ENCODE measurements around the gene PARD3.

DNA sequence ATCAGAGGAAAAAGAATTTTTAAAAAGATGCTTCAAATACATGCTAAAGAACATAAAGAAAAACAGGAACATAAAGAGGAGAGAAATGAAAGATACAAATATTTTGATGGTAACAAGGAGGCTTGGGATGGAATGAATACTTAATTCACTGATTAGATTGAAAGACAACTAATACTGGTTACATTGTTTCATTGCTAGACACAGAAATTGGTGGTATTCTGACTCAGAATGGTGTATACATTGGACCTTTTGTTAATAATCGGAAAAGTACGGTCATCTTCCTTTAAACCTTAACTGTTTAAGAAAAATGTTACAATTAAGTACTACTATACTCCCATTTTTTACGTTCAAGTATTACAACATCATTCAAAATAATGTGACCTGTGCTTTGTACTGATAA is 567.5 kb downstream of the PARD3 start:
- TF ChIP-seq, protein P1, sequence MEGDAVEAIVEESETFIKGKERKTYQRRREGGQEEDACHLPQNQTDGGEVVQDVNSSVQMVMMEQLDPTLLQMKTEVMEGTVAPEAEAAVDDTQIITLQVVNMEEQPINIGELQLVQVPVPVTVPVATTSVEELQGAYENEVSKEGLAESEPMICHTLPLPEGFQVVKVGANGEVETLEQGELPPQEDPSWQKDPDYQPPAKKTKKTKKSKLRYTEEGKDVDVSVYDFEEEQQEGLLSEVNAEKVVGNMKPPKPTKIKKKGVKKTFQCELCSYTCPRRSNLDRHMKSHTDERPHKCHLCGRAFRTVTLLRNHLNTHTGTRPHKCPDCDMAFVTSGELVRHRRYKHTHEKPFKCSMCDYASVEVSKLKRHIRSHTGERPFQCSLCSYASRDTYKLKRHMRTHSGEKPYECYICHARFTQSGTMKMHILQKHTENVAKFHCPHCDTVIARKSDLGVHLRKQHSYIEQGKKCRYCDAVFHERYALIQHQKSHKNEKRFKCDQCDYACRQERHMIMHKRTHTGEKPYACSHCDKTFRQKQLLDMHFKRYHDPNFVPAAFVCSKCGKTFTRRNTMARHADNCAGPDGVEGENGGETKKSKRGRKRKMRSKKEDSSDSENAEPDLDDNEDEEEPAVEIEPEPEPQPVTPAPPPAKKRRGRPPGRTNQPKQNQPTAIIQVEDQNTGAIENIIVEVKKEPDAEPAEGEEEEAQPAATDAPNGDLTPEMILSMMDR (IDR thresholded peaks at IDR 0.05), result no peak
- TF ChIP-seq POLR2A (IDR thresholded peaks at IDR 0.05) (no peak), EP300 (IDR thresholded peaks at IDR 0.05) (no peak)
